ENCODE results near the gene LSM14B. TPM values are rescaled to one million over a fixed set of nuclear protein-coding genes. Genes with fewer than 3 reads are reported as not detected.

The LSM14B gene
- total RNA-seq, 2 experiments from 2014 or later: 34.5 to 35.7 TPM

- peak; percentile 71 to 98 (median 83) for DNase-seq
- Histone ChIP-seq H3K27me3 (ENCODE audit: control insufficient read depth in 1 of 2, insufficient read depth in 2 of 2, low read length in 2 of 2) (no peaks in the 10 kb centered on the region), H3K4me3 (ENCODE audit: low read length) (peak within 1 kb of the TSS; percentile 65), H3K36me3 (ENCODE audit: insufficient read depth, low read length) (peaks cover 22% of the 10 kb centered on the region), H3K9me3 (ENCODE audit: control insufficient read depth in 1 of 2, insufficient read depth in 1 of 2, low read length in 2 of 2) (no peaks in the 10 kb centered on the region), H3K4me1 (ENCODE audit: insufficient read depth, low read length) (peaks cover 49% of the 10 kb centered on the region), H3K27ac (ENCODE audit: low read depth in 1 of 2, low read length in 2 of 2) (peak within 1 kb of the TSS; percentile 53 to 75)
- no peaks in the 10 kb centered on the region for H3K27me3 Mint-ChIP-seq
- peaks cover 49% of the 10 kb centered on the region for H3K36me3 Mint-ChIP-seq (ENCODE audit: low read depth)
- peak; percentile 83 for ATAC-seq (ENCODE audit: poor library complexity)
- no peak for TF ChIP-seq CTCF (IDR thresholded peaks at IDR 0.05)
- H3K9me3 Mint-ChIP-seq: no peaks in the 10 kb centered on the region
- peak within 1 kb of the TSS; percentile 96 for H3K27ac Mint-ChIP-seq
- CTCF ChIA-PET: interaction anchor here (1.7 kb wide), 1 partner anchor 13 kb away, joined by 6 read pairs; no protein-coding TSS in a partner anchor
- POLR2A ChIA-PET: interaction anchor here (0.9 to 6.5 kb wide), 11 partner anchors 10 to 243 kb away, joined by 3 to 78 read pairs (median 3); partner anchors contain the start of genes LSM14B, RPS21 and TAF4
- peaks cover 51% of the 10 kb centered on the region for H3K4me1 Mint-ChIP-seq (ENCODE audit: low read depth)
- intact Hi-C loops (cut with DNase I, micrococcal nuclease): loop anchor here (1.0 to 5.0 kb wide), 3 partner anchors 39 to 243 kb away; partner anchors contain the start of genes MTG2 (in 1 of the 2) and RPS21 (in 1 of the 2)
- peak within 1 kb of the TSS; percentile 95 for H3K4me3 Mint-ChIP-seq
Measured at GRCh38 chr20:62143081-62143956, 21.0 kb downstream of the LSM14B start, which contains the start of the genes PSMA7 and SS18L1. PSMA7 (minus strand) TSS chr20:62143394; CDS start chr20:62143303, 91 bp downstream. SS18L1 (plus strand) TSS chr20:62143769; CDS start chr20:62143821, 52 bp downstream.

GRCh38 chr20:62143957-62144825 lies 21.9 kb downstream of the LSM14B start:
- H3K4me3 ChIP-seq (ENCODE audit: low read length): peak overlapping the region; percentile 65
- peaks cover 16% of the 10 kb centered on the region for H3K36me3 ChIP-seq (ENCODE audit: insufficient read depth, low read length)
- no peaks in the 10 kb centered on the region for H3K9me3 Mint-ChIP-seq
- H3K9me3 ChIP-seq (ENCODE audit: control insufficient read depth in 1 of 2, insufficient read depth in 1 of 2, low read length in 2 of 2): no peaks in the 10 kb centered on the region
- POLR2A ChIA-PET: interaction anchor here (0.6 to 6.5 kb wide), 7 partner anchors 11 to 133 kb away, joined by 3 to 78 read pairs (median 3); partner anchors contain the start of genes LSM14B and TAF4
- H3K36me3 Mint-ChIP-seq (ENCODE audit: low read depth): peaks cover 41% of the 10 kb centered on the region
- peak overlapping the region; percentile 87 for H3K4me3 Mint-ChIP-seq
- peaks cover 49% of the 10 kb centered on the region for H3K4me1 ChIP-seq (ENCODE audit: insufficient read depth, low read length)
- peaks cover 51% of the 10 kb centered on the region for H3K4me1 Mint-ChIP-seq (ENCODE audit: low read depth)
- H3K27ac Mint-ChIP-seq: peak overlapping the region; percentile 86
- peak overlapping the region in 1 of 2 donors; percentile 22 for H3K27ac ChIP-seq (ENCODE audit: low read depth in 1 of 2, low read length in 2 of 2)
- intact Hi-C loops (cut with DNase I, micrococcal nuclease): loop anchor here (1.0 to 5.0 kb wide), 4 partner anchors 38 to 243 kb away; partner anchors contain the start of genes MTG2 (in 1 of the 2) and RPS21 (in 1 of the 2)
- CTCF ChIA-PET: interaction anchor here (1.7 kb wide), 1 partner anchor 12 kb away, joined by 6 read pairs; no protein-coding TSS in a partner anchor
- no peak for TF ChIP-seq CTCF (IDR thresholded peaks at IDR 0.05)
- DNase-seq: peak in 12 of 14 experiments; percentile 15 to 75 (median 52)
- no peaks in the 10 kb centered on the region for H3K27me3 Mint-ChIP-seq
- H3K27me3 ChIP-seq (ENCODE audit: control insufficient read depth in 1 of 2, insufficient read depth in 2 of 2, low read length in 2 of 2): no peaks in the 10 kb centered on the region
- peak; percentile 28 for ATAC-seq (ENCODE audit: poor library complexity)

- Histone ChIP-seq H3K9me3 (ENCODE audit: control insufficient read depth in 1 of 2, insufficient read depth in 1 of 2, low read length in 2 of 2) (no peaks in the 10 kb centered on the region), H3K27me3 (ENCODE audit: control insufficient read depth in 1 of 2, insufficient read depth in 2 of 2, low read length in 2 of 2) (no peaks in the 10 kb centered on the region), H3K4me1 (ENCODE audit: insufficient read depth, low read length) (peaks cover 47% of the 10 kb centered on the region), H3K36me3 (ENCODE audit: insufficient read depth, low read length) (peaks cover under 1% of the 10 kb centered on the region), H3K4me3 (ENCODE audit: low read length) (no peak overlapping the region), H3K27ac (ENCODE audit: low read depth in 1 of 2, low read length in 2 of 2) (no peak overlapping the region)
- H3K27me3 Mint-ChIP-seq: no peaks in the 10 kb centered on the region
- H3K27ac Mint-ChIP-seq: peak overlapping the region; percentile 86
- intact Hi-C loops (cut with DNase I, micrococcal nuclease): no loop called here
- H3K4me3 Mint-ChIP-seq: peak overlapping the region; percentile 87
- ChIA-PET CTCF (no interaction called here), POLR2A (interaction anchor here (5.4 to 6.5 kb wide), 2 partner anchors 25 to 79 kb away, joined by 51 to 78 read pairs; partner anchors contain the start of genes LSM14B and TAF4)
- TF ChIP-seq CTCF (IDR thresholded peaks at IDR 0.05): no peak
- H3K9me3 Mint-ChIP-seq: no peaks in the 10 kb centered on the region
- H3K4me1 Mint-ChIP-seq (ENCODE audit: low read depth): peaks cover 47% of the 10 kb centered on the region
- no peak for DNase-seq
- ATAC-seq (ENCODE audit: poor library complexity): no peak
- H3K36me3 Mint-ChIP-seq (ENCODE audit: low read depth): peaks cover 26% of the 10 kb centered on the region
Measured at GRCh38 chr20:62145688-62146018, 23.4 kb downstream of the LSM14B start.
